GM10266 (cell line): Measurements from ENCODE around the gene GTPBP1.

Experiments used
- DNase-seq: peaks from one replicate; pipeline ENCODE4 v3.0.0; 2012; ENCODE audit errors: extremely low spot score
- TF ChIP-seq, protein P1 (sequence below): IDR thresholded peaks from 2 replicates; pipeline ENCODE4 v1.5.1; 2012; ENCODE audit warnings: mild to moderate bottlenecking, low read depth; ENCODE audit not compliant: control insufficient read depth, insufficient read depth; ENCODE audit errors: missing control alignments

Gene GTPBP1

DNA sequence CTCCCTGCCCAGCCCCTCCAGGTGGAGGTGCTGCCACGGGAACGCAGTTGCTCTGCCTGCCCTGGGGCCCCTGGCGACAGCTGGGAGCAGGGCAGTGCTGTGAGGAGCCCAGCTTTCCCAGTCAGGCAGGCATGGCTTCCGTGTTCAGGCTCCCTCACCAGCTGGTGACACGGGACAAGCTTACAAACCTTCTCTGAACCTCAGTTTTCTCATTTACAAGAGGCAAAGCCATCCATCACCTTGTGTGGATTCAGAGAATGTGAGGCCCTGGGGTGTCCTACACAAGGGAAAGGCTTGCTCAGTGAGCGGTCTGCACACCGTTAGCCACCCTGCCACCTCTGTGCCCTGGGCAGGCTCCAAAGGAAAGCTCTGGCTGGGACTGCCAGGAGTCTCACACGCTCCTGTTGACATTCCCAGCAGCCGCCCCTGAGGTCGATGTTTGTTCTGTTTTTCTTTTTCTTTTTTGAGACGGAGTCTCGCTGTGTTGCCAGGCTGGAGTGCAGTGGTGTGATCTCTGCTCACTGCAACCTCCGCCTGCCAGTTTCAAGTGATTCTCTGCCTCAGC is 26.6 kb downstream of the GTPBP1 start:
- TF ChIP-seq, protein P1, sequence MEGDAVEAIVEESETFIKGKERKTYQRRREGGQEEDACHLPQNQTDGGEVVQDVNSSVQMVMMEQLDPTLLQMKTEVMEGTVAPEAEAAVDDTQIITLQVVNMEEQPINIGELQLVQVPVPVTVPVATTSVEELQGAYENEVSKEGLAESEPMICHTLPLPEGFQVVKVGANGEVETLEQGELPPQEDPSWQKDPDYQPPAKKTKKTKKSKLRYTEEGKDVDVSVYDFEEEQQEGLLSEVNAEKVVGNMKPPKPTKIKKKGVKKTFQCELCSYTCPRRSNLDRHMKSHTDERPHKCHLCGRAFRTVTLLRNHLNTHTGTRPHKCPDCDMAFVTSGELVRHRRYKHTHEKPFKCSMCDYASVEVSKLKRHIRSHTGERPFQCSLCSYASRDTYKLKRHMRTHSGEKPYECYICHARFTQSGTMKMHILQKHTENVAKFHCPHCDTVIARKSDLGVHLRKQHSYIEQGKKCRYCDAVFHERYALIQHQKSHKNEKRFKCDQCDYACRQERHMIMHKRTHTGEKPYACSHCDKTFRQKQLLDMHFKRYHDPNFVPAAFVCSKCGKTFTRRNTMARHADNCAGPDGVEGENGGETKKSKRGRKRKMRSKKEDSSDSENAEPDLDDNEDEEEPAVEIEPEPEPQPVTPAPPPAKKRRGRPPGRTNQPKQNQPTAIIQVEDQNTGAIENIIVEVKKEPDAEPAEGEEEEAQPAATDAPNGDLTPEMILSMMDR = no peak
- DNase-seq = no peak

DNA sequence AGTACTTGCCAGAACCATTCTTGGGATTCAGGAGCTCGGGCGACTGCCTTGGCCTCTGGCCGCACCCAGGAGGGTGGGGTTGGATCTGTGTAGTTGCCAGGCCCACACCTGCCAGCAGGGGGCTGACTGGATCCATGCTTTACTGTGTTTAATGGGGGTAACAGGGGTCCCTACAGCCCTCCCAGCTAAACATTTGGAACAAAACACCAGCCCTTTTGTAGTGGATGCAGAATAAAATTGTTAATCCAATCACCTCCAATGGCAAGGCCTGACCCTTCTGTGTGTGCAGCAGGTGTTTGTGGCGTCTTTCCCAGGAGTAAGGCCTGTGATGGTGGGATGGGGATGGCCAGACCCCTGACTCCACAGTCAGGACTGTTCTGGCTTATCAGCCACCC is 27.6 kb downstream of the GTPBP1 start:
- TF ChIP-seq, protein P1 = peak; percentile 66
- peak; percentile 49 for DNase-seq

DNA sequence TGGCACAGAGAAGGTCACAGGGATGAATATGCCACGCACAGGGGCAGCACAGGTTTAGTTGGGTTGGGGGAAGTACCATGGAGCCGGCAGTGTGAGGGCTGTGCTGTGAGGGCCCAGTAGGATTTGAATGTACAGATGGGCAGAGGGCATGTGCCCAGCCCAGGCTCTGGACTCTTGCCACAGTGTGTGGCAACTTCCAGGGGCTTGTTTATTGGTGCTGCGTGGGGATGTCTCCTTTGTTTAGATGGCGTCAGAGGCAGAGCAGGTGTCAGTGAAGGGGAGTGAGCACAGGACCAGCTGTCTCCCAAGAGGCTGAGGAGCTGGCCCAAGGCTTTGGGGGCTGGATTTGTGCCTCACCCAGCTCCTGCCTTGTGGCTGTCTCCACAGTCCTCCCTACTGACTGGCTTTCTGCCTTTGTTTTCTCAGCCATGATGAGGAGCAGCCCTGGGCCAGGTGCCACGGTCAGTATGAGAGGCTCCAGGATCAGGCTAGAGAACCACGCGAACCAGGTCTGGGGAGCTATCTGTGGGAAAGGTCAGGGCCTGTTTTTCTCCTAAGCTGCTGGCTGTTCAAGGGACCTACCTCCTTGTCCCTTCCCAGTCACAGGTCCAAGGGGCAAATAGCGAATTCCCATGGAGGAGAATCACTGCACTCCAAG is 28.1 kb downstream of the GTPBP1 start:
- DNase-seq = no peak
- TF ChIP-seq, protein P1 = no peak

DNA sequence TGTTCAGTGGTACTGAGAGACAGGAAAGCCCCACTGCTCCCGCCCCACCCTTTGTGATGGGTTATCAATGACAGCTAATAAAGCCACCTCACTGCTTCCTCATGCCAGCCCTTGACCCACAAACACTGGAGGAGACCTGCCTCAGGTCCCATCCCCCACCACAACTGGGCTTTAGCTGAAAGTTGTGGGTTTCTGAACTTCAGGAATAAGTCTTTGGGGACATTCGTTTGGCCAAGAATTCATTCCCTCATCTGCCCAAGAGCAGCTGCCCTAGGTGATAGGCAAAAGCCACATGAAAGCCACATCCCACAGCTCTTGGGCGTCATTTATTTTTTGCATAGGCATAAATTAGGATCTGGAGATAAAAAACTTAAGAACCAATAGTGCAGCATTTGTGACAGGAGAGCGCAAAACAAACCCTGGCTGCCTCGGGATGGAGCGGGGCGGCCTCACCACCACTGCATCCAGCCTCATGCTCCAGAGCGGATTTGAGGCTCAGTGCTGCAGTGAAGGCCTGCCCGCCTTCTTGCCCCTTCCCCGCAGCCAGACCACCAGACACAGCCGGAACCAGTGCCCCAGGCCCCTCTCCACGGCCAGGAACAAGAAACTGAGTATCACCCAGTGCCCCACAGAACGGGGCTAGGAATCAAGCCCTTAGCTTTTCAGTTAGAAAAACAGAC is 28.8 kb downstream of the GTPBP1 start:
- DNase-seq = no peak

DNA sequence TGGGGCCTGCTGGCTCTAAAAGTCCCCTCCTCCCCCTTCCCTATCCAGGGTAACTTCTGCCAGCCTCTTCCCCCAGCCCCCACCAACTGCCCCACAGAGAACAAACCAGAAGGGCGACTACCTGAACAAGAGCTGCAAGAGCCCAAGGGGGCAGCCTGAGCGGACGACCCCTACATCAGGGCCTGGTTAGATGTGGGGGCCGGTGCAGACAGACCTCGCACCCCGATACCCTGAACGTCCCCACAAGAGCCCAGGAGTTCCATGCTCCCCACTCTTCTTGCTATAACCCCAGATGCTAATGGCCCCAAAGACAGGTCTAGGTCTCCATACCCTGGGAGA is 29.4 kb downstream of the GTPBP1 start:
- TF ChIP-seq, protein P1 = no peak
- DNase-seq = no peak

More for the DNA sequence above, 28.8 kb downstream of the GTPBP1 start:
- TF ChIP-seq, protein P1 = no peak

DNA sequence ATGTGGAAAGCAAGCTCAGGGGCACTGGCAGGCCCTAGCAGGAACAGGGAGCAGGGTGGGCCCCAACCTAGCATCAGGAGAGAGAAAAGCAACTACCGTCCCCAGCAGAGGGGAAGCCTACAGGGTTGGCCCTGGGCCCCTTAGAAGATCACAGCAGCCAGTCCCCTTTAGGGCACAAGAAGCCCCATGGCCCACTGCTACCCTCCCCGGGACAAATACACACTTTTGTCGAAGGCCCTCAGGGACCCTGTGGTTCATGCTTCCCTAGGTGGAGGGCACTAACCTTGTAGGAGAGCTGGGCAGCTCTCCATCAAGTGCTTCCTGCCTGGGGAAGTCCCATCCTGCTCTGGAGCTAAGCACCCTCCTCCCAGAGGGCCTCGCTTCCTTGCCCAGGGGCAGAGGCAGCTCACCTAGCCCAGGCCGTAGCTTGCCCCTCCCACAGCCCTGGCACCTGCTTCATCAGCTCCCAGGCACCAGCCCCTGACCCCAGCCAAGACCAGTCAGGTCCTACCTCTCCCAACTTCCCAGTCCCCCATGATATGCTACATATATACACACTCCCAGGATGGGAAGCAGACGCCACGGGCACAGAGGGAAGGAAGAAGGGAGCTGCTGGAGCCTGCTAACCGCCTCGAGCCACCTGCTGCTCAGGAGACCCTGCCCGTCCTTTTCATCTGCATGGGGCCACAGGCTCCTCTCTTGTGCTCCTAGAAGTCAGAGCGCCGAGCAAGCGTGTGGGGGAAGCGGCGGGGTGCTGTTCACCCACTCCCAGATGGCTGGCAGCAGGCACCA is 29.9 kb downstream of the GTPBP1 start:
- no peak for DNase-seq
- TF ChIP-seq, protein P1 = no peak
